GM19468 (cell line): ENCODE data around the gene METTL1.

ENCODE experiments used
- ATAC-seq: cut with Tn5 transposase; IDR thresholded peaks from one replicate; pipeline ENCODE4 v1.9.1; 2021; ENCODE audit warnings: mild to moderate bottlenecking, moderate library complexity, moderate number of reproducible peaks; ENCODE audit not compliant: unreplicated experiment; ENCODE audit errors: extremely low read depth

Gene METTL1

GRCh38 chr12:57755454-57756372 is 16.2 kb downstream of the METTL1 start:
- no peak for ATAC-seq

- ATAC-seq = no peak
These were observed 16.8 kb downstream of the METTL1 start for GRCh38 chr12:57755194-57755453.

GRCh38 chr12:57754411-57755193 is 17.3 kb downstream of the METTL1 start, which contains the start of gene MARCHF9:
Gene MARCHF9 (plus strand): TSS chr12:57755103. CDS start chr12:57755529, 426 bp downstream.
- no peak for ATAC-seq

GRCh38 chr12:57753756-57754337 is 18.1 kb downstream of the METTL1 start:
- no peak for ATAC-seq

GRCh38 chr12:57752668-57753000 is 19.3 kb downstream of the METTL1 start:
- no peak for ATAC-seq

- ATAC-seq = peak; percentile 61
These were observed 19.9 kb downstream of the METTL1 start, which contains the start of gene CDK4 for GRCh38 chr12:57751788-57752667. Gene CDK4 (minus strand): TSS chr12:57752310. CDS start chr12:57751717, 593 bp downstream.

- no peak for ATAC-seq
These were observed 20.5 kb downstream of the METTL1 start for GRCh38 chr12:57751432-57751787.

- no peak for ATAC-seq
These were observed 21.1 kb downstream of the METTL1 start for GRCh38 chr12:57750561-57751431.

- no peak for ATAC-seq
These were observed 22.8 kb downstream of the METTL1 start for GRCh38 chr12:57749061-57749460.

GRCh38 chr12:57746025-57746424 is 25.9 kb downstream of the METTL1 start:
- ATAC-seq = no peak

- ATAC-seq = no peak
These were observed 26.4 kb downstream of the METTL1 start for GRCh38 chr12:57745485-57745881.

GRCh38 chr12:57744777-57745484 is 27.0 kb downstream of the METTL1 start, which contains the start of gene TSPAN31:
Gene TSPAN31 (plus strand): TSS chr12:57745039. CDS start chr12:57745155, 116 bp downstream.
- ATAC-seq = peak; percentile 70

- ATAC-seq = no peak
These were observed 27.6 kb downstream of the METTL1 start for GRCh38 chr12:57744194-57744776.

- ATAC-seq = no peak
These were observed 28.1 kb downstream of the METTL1 start for GRCh38 chr12:57743769-57744168.

- peak; percentile 36 for ATAC-seq
These were observed 29.8 kb downstream of the METTL1 start for GRCh38 chr12:57741844-57742738.

GRCh38 chr12:57741413-57741789 is 30.5 kb downstream of the METTL1 start:
- ATAC-seq = no peak
